GM18505 (cell line): Measurements from ENCODE around the gene SVIP.
A peak's percentile ranks its signal among the peaks of the same experiment; 100 is the strongest.

Source experiments
- ATAC-seq: cut with Tn5 transposase; IDR thresholded peaks from one replicate; pipeline ENCODE4 v1.9.1; 2021; ENCODE audit not compliant: unreplicated experiment
- POLR2A ChIP-seq: IDR thresholded peaks from 4 replicates; pipeline ENCODE4 v1.6.1; 2011; ENCODE audit warnings: borderline replicate concordance; ENCODE audit not compliant: insufficient read depth, insufficient read length; ENCODE audit errors: extremely low read depth

The SVIP gene

GRCh38 chr11:22809893-22810292 lies 19.7 kb downstream of the SVIP start:
- ATAC-seq: no peak
- no peak for TF ChIP-seq POLR2A

GRCh38 chr11:22808571-22809197 lies 20.9 kb downstream of the SVIP start:
- ATAC-seq: peak; percentile 34
- TF ChIP-seq POLR2A: no peak

GRCh38 chr11:22807855-22808570 lies 21.6 kb downstream of the SVIP start:
- no peak for TF ChIP-seq POLR2A
- ATAC-seq: peak; percentile 99

GRCh38 chr11:22807391-22807790 lies 22.2 kb downstream of the SVIP start:
- no peak for TF ChIP-seq POLR2A
- no peak for ATAC-seq

GRCh38 chr11:22802861-22803260 lies 26.7 kb downstream of the SVIP start:
- no peak for ATAC-seq

GRCh38 chr11:22800482-22800881 lies 29.1 kb downstream of the SVIP start:
- no peak for ATAC-seq
- TF ChIP-seq POLR2A: no peak

More at GRCh38 chr11:22802861-22803260, 26.7 kb downstream of the SVIP start:
- TF ChIP-seq POLR2A: no peak

GRCh38 chr11:22798901-22799300 lies 30.7 kb downstream of the SVIP start:
- no peak for ATAC-seq
- no peak for TF ChIP-seq POLR2A

GRCh38 chr11:22797047-22797446 lies 32.6 kb downstream of the SVIP start:
- ATAC-seq: no peak
- no peak for TF ChIP-seq POLR2A

GRCh38 chr11:22795914-22796313 lies 33.7 kb downstream of the SVIP start:
- TF ChIP-seq POLR2A: no peak
- no peak for ATAC-seq

GRCh38 chr11:22792497-22792896 lies 37.1 kb downstream of the SVIP start:
- ATAC-seq: no peak
- no peak for TF ChIP-seq POLR2A

- no peak for TF ChIP-seq POLR2A
- peak; percentile 44 for ATAC-seq
These were observed 41.9 kb downstream of the SVIP start for GRCh38 chr11:22787551-22788162.

GRCh38 chr11:22787055-22787454 lies 42.5 kb downstream of the SVIP start:
- no peak for TF ChIP-seq POLR2A
- ATAC-seq: no peak

GRCh38 chr11:22786475-22786874 lies 43.1 kb downstream of the SVIP start:
- TF ChIP-seq POLR2A: no peak
- ATAC-seq: peak; percentile 85

- TF ChIP-seq POLR2A: no peak
- no peak for ATAC-seq
These were observed 44.4 kb downstream of the SVIP start for GRCh38 chr11:22785251-22785650.
